Hepatocyte (in vitro differentiated cells): ENCODE data around the gene PLEKHA4. TPM values are rescaled to one million over a fixed set of nuclear protein-coding genes. Genes with fewer than 3 reads are reported as not detected.
"Not testable (repeated sequence)": the region's sequence is repeated elsewhere in the genome, so short reads cannot be mapped to it uniquely, and the experiment has no call there.

ENCODE experiments used
- DNase-seq: peaks from one replicate; pipeline ENCODE4 v3.0.0-alpha.2; 2016; ENCODE audit warnings: low spot score
- H2AFZ ChIP-seq: fragments of 200-600 bp; sonication (generic); 2 replicates; pipeline ENCODE4 v1.6.0; 2016; ENCODE audit warnings: antibody characterized with exemption, mild to moderate bottlenecking
- H3K27ac ChIP-seq: fragments of 200-600 bp; sonication (generic); 2 replicates; pipeline ENCODE4 v1.5.1; 2016; ENCODE audit warnings: mild to moderate bottlenecking
- H3K27me3 ChIP-seq: fragments of 200-600 bp; sonication (generic); 2 replicates; pipeline ENCODE4 v1.6.1; 2016
- H3K36me3 ChIP-seq: fragments of 200-600 bp; sonication (generic); replicated peaks from 2 replicates; pipeline ENCODE4 v1.5.1; 2016; ENCODE audit warnings: low read depth; ENCODE audit not compliant: insufficient read depth
- H3K4me1 ChIP-seq: fragments of 200-600 bp; sonication (generic); 2 replicates; pipeline ENCODE4 v1.5.1; 2016; ENCODE audit warnings: mild to moderate bottlenecking, moderate library complexity; ENCODE audit not compliant: insufficient read depth
- H3K4me2 ChIP-seq: fragments of 200-600 bp; sonication (generic); 2 replicates; pipeline ENCODE4 v1.6.0; 2016
- H3K4me3 ChIP-seq: fragments of 200-600 bp; sonication (generic); 2 replicates; pipeline ENCODE4 v1.5.1; 2016; ENCODE audit warnings: mild to moderate bottlenecking
- H3K79me2 ChIP-seq: fragments of 200-600 bp; sonication (generic); 2 replicates; pipeline ENCODE4 v1.6.0; 2017; ENCODE audit warnings: mild to moderate bottlenecking
- H3K9me2 ChIP-seq: fragments of 200-600 bp; sonication (generic); replicated peaks from 2 replicates; pipeline ENCODE4 v1.6.0; 2017; ENCODE audit warnings: mild to moderate bottlenecking; ENCODE audit not compliant: insufficient read depth
- H3K9me3 ChIP-seq: fragments of 200-600 bp; sonication (generic); 2 replicates; pipeline ENCODE4 v1.5.1; 2016; ENCODE audit warnings: low read depth, mild to moderate bottlenecking
- H4K20me1 ChIP-seq: fragments of 200-600 bp; sonication (generic); 2 replicates; pipeline ENCODE4 v1.6.0; 2016; ENCODE audit warnings: mild to moderate bottlenecking; ENCODE audit not compliant: insufficient read depth, poor library complexity, severe bottlenecking
- CTCF ChIP-seq: fragments of 200-600 bp; sonication (generic); IDR thresholded peaks from 2 replicates; pipeline ENCODE4 v1.5.1; 2016; ENCODE audit warnings: antibody characterized with exemption, mild to moderate bottlenecking; ENCODE audit not compliant: poor library complexity
- EZH2 ChIP-seq: fragments of 200-600 bp; sonication (generic); IDR thresholded peaks from 2 replicates; pipeline ENCODE4 v1.6.1; 2016; ENCODE audit warnings: antibody characterized with exemption, mild to moderate bottlenecking, borderline replicate concordance
- EZH2phosphoT487 ChIP-seq: fragments of 200-600 bp; sonication (generic); IDR thresholded peaks from one replicate; pipeline ENCODE4 v1.6.1; 2018; ENCODE audit warnings: antibody characterized with exemption, mild to moderate bottlenecking, low read depth, moderate library complexity; ENCODE audit not compliant: unreplicated experiment, severe bottlenecking
- WGBS: methylation state at CpG from one replicate; pipeline ENCODE4 v1.1.6; 2016; ENCODE audit warnings: low lambda C conversion rate; ENCODE audit errors: missing lambda C conversion rate; 5-methylcytosine and 5-hydroxymethylcytosine counted together
- polyA plus RNA-seq: library from polyadenylated mRNA; unstranded; fragments of >200 nt; fragmentation: Nextera tagmentation; extraction: Ambion mirVana; gene quantifications from 2 replicates; pipeline ENCODE4 v1.2.1, GENCODE V29; 2016
- total RNA-seq: library from RNA; depleted of rRNA; stranded (reverse); fragments of >200 nt; gene quantifications from 2 replicates; pipeline ENCODE4 v1.2.3, GENCODE V29; 2014

Gene PLEKHA4
- total and polyA plus RNA-seq, 2 experiments from 2014 or later: 7.3 to 15.1 TPM

GRCh38 chr19:48896191-48896720, 27.8 kb upstream of the PLEKHA4 start:
- no peaks in the 10 kb centered on the region for H3K27me3 ChIP-seq
- no peaks in the 10 kb centered on the region for H3K9me3 ChIP-seq
- H4K20me1 ChIP-seq: no peaks in the 10 kb centered on the region
- peak overlapping the region; percentile 40 for H3K27ac ChIP-seq
- H2AFZ ChIP-seq: no peak overlapping the region
- H3K4me3 ChIP-seq: no peak overlapping the region
- H3K9me2 ChIP-seq: no peaks in the 10 kb centered on the region
- no peaks in the 10 kb centered on the region for H3K36me3 ChIP-seq
- no peak for TF ChIP-seq EZH2phosphoT487
- no peak for TF ChIP-seq EZH2
- TF ChIP-seq CTCF: no peak
- peaks cover 14% of the 10 kb centered on the region for H3K4me1 ChIP-seq
- WGBS: 40% methylated on average over 18 of the region's 25 CpGs
- peak; percentile 66 for DNase-seq
- peak overlapping the region; percentile 70 for H3K4me2 ChIP-seq
- H3K79me2 ChIP-seq: peaks cover 10% of the 10 kb centered on the region

- H3K4me2 ChIP-seq: no peak overlapping the region
- TF ChIP-seq EZH2phosphoT487 (no peak), CTCF (no peak), EZH2 (no peak)
These were observed 26.8 kb upstream of the PLEKHA4 start for GRCh38 chr19:48895226-48895625.

DNA sequence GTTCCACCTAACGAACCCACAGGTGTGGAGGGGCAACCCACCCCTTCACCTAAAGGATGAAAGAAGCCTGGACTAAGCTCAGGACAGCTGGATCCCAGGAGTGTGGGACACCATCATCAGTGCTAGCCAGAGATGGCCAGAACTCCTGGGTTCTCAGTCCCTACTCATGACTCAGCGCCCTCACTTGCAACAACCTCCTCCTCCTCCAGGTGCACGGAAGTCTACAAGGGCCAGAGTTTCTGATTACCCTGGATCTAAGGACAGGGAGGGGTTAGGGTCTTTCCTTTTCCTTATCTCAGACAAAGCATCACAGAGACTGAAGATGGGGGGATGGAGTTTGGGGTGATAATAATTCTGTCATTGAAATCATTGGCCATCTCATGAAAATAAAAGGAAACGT, 22.1 kb upstream of the PLEKHA4 start:
- 69% methylated on average over 4 of the region's 4 CpGs for WGBS
- DNase-seq: no peak
- H3K9me2 ChIP-seq: no peaks in the 10 kb centered on the region
- TF ChIP-seq EZH2 (no peak), EZH2phosphoT487 (no peak), CTCF (no peak)
- no peaks in the 10 kb centered on the region for H3K79me2 ChIP-seq
- peak overlapping the region; percentile 49 for H3K4me2 ChIP-seq
- H3K9me3 ChIP-seq: no peaks in the 10 kb centered on the region
- no peak overlapping the region for H2AFZ ChIP-seq
- H3K27me3 ChIP-seq: no peaks in the 10 kb centered on the region
- no peak overlapping the region for H3K4me3 ChIP-seq
- no peaks in the 10 kb centered on the region for H4K20me1 ChIP-seq
- peak overlapping the region; percentile 77 for H3K27ac ChIP-seq
- no peaks in the 10 kb centered on the region for H3K36me3 ChIP-seq
- peaks cover 6% of the 10 kb centered on the region for H3K4me1 ChIP-seq

More at GRCh38 chr19:48895226-48895625, 26.8 kb upstream of the PLEKHA4 start:
- Histone ChIP-seq H4K20me1 (no peaks in the 10 kb centered on the region), H3K36me3 (no peaks in the 10 kb centered on the region), H3K4me1 (peaks cover 13% of the 10 kb centered on the region), H2AFZ (no peak overlapping the region), H3K79me2 (no peaks in the 10 kb centered on the region), H3K4me3 (no peak overlapping the region), H3K9me3 (no peaks in the 10 kb centered on the region), H3K9me2 (no peaks in the 10 kb centered on the region), H3K27ac (no peak overlapping the region), H3K27me3 (no peaks in the 10 kb centered on the region)
- 96% methylated on average over 21 of the region's 21 CpGs for WGBS
- DNase-seq: no peak

DNA sequence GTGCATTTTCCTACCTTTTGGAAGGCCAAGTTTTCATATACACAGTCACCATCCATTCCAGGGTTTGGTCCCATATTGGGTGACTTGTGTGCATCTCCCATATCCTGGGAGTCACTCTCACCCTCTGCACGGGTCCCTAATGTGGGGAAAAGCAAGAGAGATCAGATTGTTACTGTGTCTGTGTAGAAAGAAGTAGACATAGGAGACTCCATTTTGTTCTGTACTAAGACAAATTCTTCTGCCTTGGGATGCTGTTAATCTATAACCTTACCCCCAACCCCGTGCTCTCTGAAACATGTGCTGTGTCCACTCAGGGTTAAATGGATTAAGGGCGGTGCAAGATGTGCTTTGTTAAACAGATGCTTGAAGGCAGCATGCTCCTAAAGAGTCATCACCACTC, 21.1 kb upstream of the PLEKHA4 start:
- peak overlapping the region; percentile 61 for H3K27ac ChIP-seq
- H3K36me3 ChIP-seq, H3K4me3 ChIP-seq, H3K27me3 ChIP-seq, H3K4me2 ChIP-seq, H3K79me2 ChIP-seq, H2AFZ ChIP-seq, H3K9me2 ChIP-seq, DNase-seq, H3K9me3 ChIP-seq, H4K20me1 ChIP-seq, H3K4me1 ChIP-seq: not testable (repeated sequence)
- WGBS: 69% methylated on average over 2 of the region's 3 CpGs
